Hepatocyte (in vitro differentiated cells): ENCODE measurements around the gene CGB7. TPM values are rescaled to one million over a fixed set of nuclear protein-coding genes. Genes with fewer than 3 reads are reported as not detected.
"Not testable (repeated sequence)": the region's sequence is repeated elsewhere in the genome, so short reads cannot be mapped to it uniquely, and the experiment has no call there.

Experiments used
- DNase-seq: peaks from one replicate; pipeline ENCODE4 v3.0.0-alpha.2; 2016; ENCODE audit warnings: low spot score
- H2AFZ ChIP-seq: fragments of 200-600 bp; sonication (generic); 2 replicates; pipeline ENCODE4 v1.6.0; 2016; ENCODE audit warnings: antibody characterized with exemption, mild to moderate bottlenecking
- H3K27ac ChIP-seq: fragments of 200-600 bp; sonication (generic); 2 replicates; pipeline ENCODE4 v1.5.1; 2016; ENCODE audit warnings: mild to moderate bottlenecking
- H3K27me3 ChIP-seq: fragments of 200-600 bp; sonication (generic); 2 replicates; pipeline ENCODE4 v1.6.1; 2016
- H3K36me3 ChIP-seq: fragments of 200-600 bp; sonication (generic); replicated peaks from 2 replicates; pipeline ENCODE4 v1.5.1; 2016; ENCODE audit warnings: low read depth; ENCODE audit not compliant: insufficient read depth
- H3K4me1 ChIP-seq: fragments of 200-600 bp; sonication (generic); 2 replicates; pipeline ENCODE4 v1.5.1; 2016; ENCODE audit warnings: mild to moderate bottlenecking, moderate library complexity; ENCODE audit not compliant: insufficient read depth
- H3K4me2 ChIP-seq: fragments of 200-600 bp; sonication (generic); 2 replicates; pipeline ENCODE4 v1.6.0; 2016
- H3K4me3 ChIP-seq: fragments of 200-600 bp; sonication (generic); 2 replicates; pipeline ENCODE4 v1.5.1; 2016; ENCODE audit warnings: mild to moderate bottlenecking
- H3K79me2 ChIP-seq: fragments of 200-600 bp; sonication (generic); 2 replicates; pipeline ENCODE4 v1.6.0; 2017; ENCODE audit warnings: mild to moderate bottlenecking
- H3K9me2 ChIP-seq: fragments of 200-600 bp; sonication (generic); replicated peaks from 2 replicates; pipeline ENCODE4 v1.6.0; 2017; ENCODE audit warnings: mild to moderate bottlenecking; ENCODE audit not compliant: insufficient read depth
- H3K9me3 ChIP-seq: fragments of 200-600 bp; sonication (generic); 2 replicates; pipeline ENCODE4 v1.5.1; 2016; ENCODE audit warnings: low read depth, mild to moderate bottlenecking
- H4K20me1 ChIP-seq: fragments of 200-600 bp; sonication (generic); 2 replicates; pipeline ENCODE4 v1.6.0; 2016; ENCODE audit warnings: mild to moderate bottlenecking; ENCODE audit not compliant: insufficient read depth, poor library complexity, severe bottlenecking
- CTCF ChIP-seq: fragments of 200-600 bp; sonication (generic); IDR thresholded peaks from 2 replicates; pipeline ENCODE4 v1.5.1; 2016; ENCODE audit warnings: antibody characterized with exemption, mild to moderate bottlenecking; ENCODE audit not compliant: poor library complexity
- EZH2 ChIP-seq: fragments of 200-600 bp; sonication (generic); IDR thresholded peaks from 2 replicates; pipeline ENCODE4 v1.6.1; 2016; ENCODE audit warnings: antibody characterized with exemption, mild to moderate bottlenecking, borderline replicate concordance
- EZH2phosphoT487 ChIP-seq: fragments of 200-600 bp; sonication (generic); IDR thresholded peaks from one replicate; pipeline ENCODE4 v1.6.1; 2018; ENCODE audit warnings: antibody characterized with exemption, mild to moderate bottlenecking, low read depth, moderate library complexity; ENCODE audit not compliant: unreplicated experiment, severe bottlenecking
- WGBS: methylation state at CpG from one replicate; pipeline ENCODE4 v1.1.6; 2016; ENCODE audit warnings: low lambda C conversion rate; ENCODE audit errors: missing lambda C conversion rate; 5-methylcytosine and 5-hydroxymethylcytosine counted together
- polyA plus RNA-seq: library from polyadenylated mRNA; unstranded; fragments of >200 nt; fragmentation: Nextera tagmentation; extraction: Ambion mirVana; gene quantifications from 2 replicates; pipeline ENCODE4 v1.2.1, GENCODE V29; 2016
- total RNA-seq: library from RNA; depleted of rRNA; stranded (reverse); fragments of >200 nt; gene quantifications from 2 replicates; pipeline ENCODE4 v1.2.3, GENCODE V29; 2014

CGB7 gene
- total and polyA plus RNA-seq, 2 experiments from 2014 or later = 1.6 TPM; not detected in 1

DNA sequence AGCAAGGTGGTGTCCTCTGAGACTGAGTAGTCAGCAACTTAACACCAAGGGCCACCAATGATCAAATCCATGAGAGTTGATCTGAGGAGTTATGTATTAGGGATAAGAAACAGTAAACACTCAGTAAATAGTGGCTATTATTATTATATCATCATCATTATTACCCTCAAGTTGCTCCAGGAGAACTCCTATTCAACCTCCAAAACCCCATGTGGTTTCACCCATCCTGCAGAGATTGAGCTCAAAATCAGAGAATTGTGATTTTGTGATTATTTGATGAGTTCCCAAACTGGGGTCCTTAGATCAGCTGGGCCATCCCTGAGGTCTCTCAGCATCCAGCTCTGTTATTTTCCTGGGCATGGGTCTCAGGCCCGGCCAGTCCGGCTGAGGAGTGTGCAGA, 3.5 kb upstream of the CGB7 start:
- H3K36me3 ChIP-seq = no peaks in the 10 kb centered on the region
- H3K79me2 ChIP-seq = no peaks in the 10 kb centered on the region
- H3K4me3 ChIP-seq = no peak overlapping the region
- no peak overlapping the region for H3K4me2 ChIP-seq
- WGBS = 100% methylated on average over 2 of the region's 2 CpGs
- TF ChIP-seq EZH2phosphoT487 (no peak), EZH2 (no peak), CTCF (no peak)
- no peak for DNase-seq
- H3K4me1 ChIP-seq = peaks cover 24% of the 10 kb centered on the region
- H3K27ac ChIP-seq = no peak overlapping the region
- H3K9me3 ChIP-seq = no peaks in the 10 kb centered on the region
- no peaks in the 10 kb centered on the region for H4K20me1 ChIP-seq
- H3K27me3 ChIP-seq = peaks cover 13% of the 10 kb centered on the region
- no peaks in the 10 kb centered on the region for H3K9me2 ChIP-seq
- H2AFZ ChIP-seq = no peak overlapping the region

GRCh38 chr19:49059053-49059452, 1.5 kb upstream of the CGB7 start:
- Histone ChIP-seq H3K27ac (no peak overlapping the region), H3K4me2 (no peak overlapping the region), H2AFZ (no peak overlapping the region), H4K20me1 (no peaks in the 10 kb centered on the region), H3K9me3 (no peaks in the 10 kb centered on the region), H3K4me3 (no peak overlapping the region), H3K4me1 (peaks cover 17% of the 10 kb centered on the region), H3K36me3 (no peaks in the 10 kb centered on the region), H3K27me3 (peaks cover 9% of the 10 kb centered on the region), H3K79me2 (no peaks in the 10 kb centered on the region), H3K9me2 (no peaks in the 10 kb centered on the region)
- TF ChIP-seq EZH2 (no peak), CTCF (no peak), EZH2phosphoT487 (no peak)
- WGBS = 60% methylated on average over 9 of the region's 9 CpGs
- DNase-seq = no peak

DNA sequence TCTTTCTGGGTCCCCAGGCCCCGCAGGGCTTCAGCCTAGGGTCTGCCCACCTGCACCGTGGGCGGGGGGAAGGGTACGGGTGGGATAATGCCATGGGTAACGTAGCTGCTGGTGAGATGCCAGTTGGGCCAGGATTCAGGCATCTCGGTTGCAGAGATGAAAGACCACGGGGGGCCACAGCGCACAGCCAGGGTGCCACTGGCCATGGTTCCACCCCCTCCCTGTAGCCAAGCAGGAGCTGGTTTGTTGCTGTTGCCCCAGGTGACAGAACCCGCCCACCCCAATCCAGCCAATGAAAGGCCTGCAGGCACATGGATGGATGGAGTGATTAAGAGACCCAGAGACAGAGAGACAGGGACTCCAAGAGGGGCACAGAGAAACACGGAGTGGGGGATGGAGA, 1.0 kb upstream of the CGB7 start:
- TF ChIP-seq CTCF (no peak), EZH2 (no peak), EZH2phosphoT487 (no peak)
- H3K27me3 ChIP-seq = peaks cover 9% of the 10 kb centered on the region
- H3K4me2 ChIP-seq = no peak overlapping the region
- no peaks in the 10 kb centered on the region for H3K36me3 ChIP-seq
- no peaks in the 10 kb centered on the region for H3K9me2 ChIP-seq
- WGBS = 76% methylated on average over 4 of the region's 10 CpGs
- DNase-seq = no peak
- peaks cover 17% of the 10 kb centered on the region for H3K4me1 ChIP-seq
- H3K27ac ChIP-seq = no peak overlapping the region
- H3K9me3 ChIP-seq = no peaks in the 10 kb centered on the region
- no peak overlapping the region for H3K4me3 ChIP-seq
- no peak overlapping the region for H2AFZ ChIP-seq
- no peaks in the 10 kb centered on the region for H4K20me1 ChIP-seq
- no peaks in the 10 kb centered on the region for H3K79me2 ChIP-seq

DNA sequence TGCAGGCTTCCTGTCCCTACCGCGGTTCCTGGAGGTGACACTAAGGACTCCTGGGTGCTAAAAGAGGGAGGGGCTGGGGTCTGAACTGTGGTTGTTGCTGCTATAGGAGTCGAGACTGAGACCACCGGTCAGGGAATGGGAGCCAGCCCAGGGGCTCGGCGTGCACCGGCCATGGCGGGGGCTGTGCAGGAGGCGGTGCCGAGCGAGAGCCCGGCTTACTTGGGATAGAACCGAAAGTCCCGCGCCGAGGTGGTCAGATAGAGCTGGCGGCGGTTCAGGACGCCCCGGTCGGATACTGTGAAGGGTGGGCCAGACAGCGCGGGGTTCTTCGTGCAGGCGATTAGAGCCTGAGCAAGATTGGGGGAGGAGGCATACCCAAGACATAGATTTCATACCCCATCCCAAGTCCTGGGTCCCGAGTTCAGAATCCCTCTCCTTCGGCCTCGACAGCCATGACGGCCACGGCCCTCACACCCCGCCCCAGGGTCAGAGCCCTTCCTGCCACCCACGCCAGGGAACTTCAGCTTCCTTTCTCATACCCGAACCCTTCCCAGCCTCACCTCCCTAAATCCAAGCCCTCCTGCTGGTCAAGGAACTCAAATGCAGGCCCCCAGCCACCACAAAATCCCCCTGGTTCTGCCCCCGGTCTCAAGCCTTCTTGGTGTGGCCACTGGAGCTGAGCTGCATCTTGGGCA, 500 bp downstream of the CGB7 start:
- not testable (repeated sequence) for H3K27me3 ChIP-seq, H2AFZ ChIP-seq, H3K79me2 ChIP-seq, DNase-seq, H3K27ac ChIP-seq, H3K9me3 ChIP-seq, H3K9me2 ChIP-seq, H3K36me3 ChIP-seq, H4K20me1 ChIP-seq, H3K4me3 ChIP-seq
- peak overlapping the region; percentile 99 for H3K4me2 ChIP-seq
- WGBS = 37% methylated on average over 34 of the region's 34 CpGs
- H3K4me1 ChIP-seq = peaks cover 17% of the 10 kb centered on the region
